Fibroblast of lung (primary cell): ENCODE measurements around the gene UGT2B17. TPM values are rescaled to one million over a fixed set of nuclear protein-coding genes. Genes with fewer than 3 reads are reported as not detected.
"Not testable (repeated sequence)": the region's sequence is repeated elsewhere in the genome, so short reads cannot be mapped to it uniquely, and the experiment has no call there.

ENCODE experiments used
- DNase-seq, 2 donors: peaks; one replicate each; pipeline versions ENCODE4 v3.0.0 to v3.0.0-alpha.2; 2010; ENCODE audit warnings: low read depth in 2 of 2
- H2AFZ ChIP-seq: 2 replicates; pipeline ENCODE4 v1.5.1; 2012; ENCODE audit warnings: low read length, control low read depth, inconsistent platforms
- H3K27ac ChIP-seq: 2 replicates; pipeline ENCODE4 v1.5.1; 2011; ENCODE audit warnings: low read length, control low read depth; ENCODE audit not compliant: insufficient read depth
- H3K27me3 ChIP-seq: 2 replicates; pipeline ENCODE4 v1.5.1; 2011; ENCODE audit warnings: mild to moderate bottlenecking, low read length; ENCODE audit not compliant: control insufficient read depth, insufficient read depth
- H3K36me3 ChIP-seq: 2 replicates; pipeline ENCODE4 v1.5.1; 2011; ENCODE audit warnings: low read length; ENCODE audit not compliant: control insufficient read depth, insufficient read depth
- H3K4me1 ChIP-seq: 2 replicates; pipeline ENCODE4 v1.5.1; 2011; ENCODE audit warnings: low read length; ENCODE audit not compliant: control insufficient read depth, insufficient read depth; ENCODE audit errors: extremely low read depth
- H3K4me2 ChIP-seq: 2 replicates; pipeline ENCODE4 v1.5.1; 2011; ENCODE audit warnings: low read length, control low read depth; ENCODE audit not compliant: insufficient read depth; ENCODE audit errors: extremely low read depth
- H3K4me3 ChIP-seq, 4 experiments: fragments of 200-600 bp in 1 of 4; sonication (generic) in 1 of 4; replicated peaks in 1 of 4; 2 replicates each; pipeline ENCODE4 v1.5.1; 2011 to 2016; ENCODE audit warnings: low read length in 4 of 4, low read depth in 3 of 4, mild to moderate bottlenecking in 3 of 4, control low read depth in 2 of 4, inconsistent platforms in 1 of 4, mixed read lengths in 1 of 4; ENCODE audit not compliant: insufficient read depth in 1 of 4; ENCODE audit errors: control extremely low read depth in 1 of 4
- H3K79me2 ChIP-seq: 2 replicates; pipeline ENCODE4 v1.5.1; 2012; ENCODE audit warnings: mild to moderate bottlenecking, low read length, inconsistent platforms; ENCODE audit not compliant: control insufficient read depth, insufficient read depth
- H3K9ac ChIP-seq: 2 replicates; pipeline ENCODE4 v1.5.1; 2011; ENCODE audit warnings: mild to moderate bottlenecking, low read length, control low read depth; ENCODE audit not compliant: insufficient read depth
- H3K9me3 ChIP-seq: 2 replicates; pipeline ENCODE4 v1.5.1; 2012; ENCODE audit warnings: low read depth, low read length; ENCODE audit not compliant: control insufficient read depth, insufficient read depth
- H4K20me1 ChIP-seq: 2 replicates; pipeline ENCODE4 v1.5.1; 2011; ENCODE audit warnings: low read length; ENCODE audit not compliant: control insufficient read depth, insufficient read depth; ENCODE audit errors: extremely low read depth
- EZH2 ChIP-seq: IDR thresholded peaks from 2 replicates; pipeline ENCODE4 v1.5.1; 2012; ENCODE audit warnings: low read length, control low read depth, mild to moderate bottlenecking; ENCODE audit errors: missing control alignments
- polyA minus RNA-seq: library from RNA; depleted of rRNA, polyadenylated mRNA; stranded (reverse); fragments of >200 nt; gene quantifications from 2 replicates; pipeline ENCODE4 v1.2.3, GENCODE V29; 2011; ENCODE audit warnings: low replicate concordance
- polyA plus RNA-seq, 2 donors: library from polyadenylated mRNA; depleted of rRNA in 1 of 2; stranded (reverse) in 1 of 2; unstranded in 1 of 2; fragments of >200 nt; gene quantifications; 2 replicates each; pipeline ENCODE4 v1.2.1, GENCODE V29; 2011 to 2012; ENCODE audit warnings: missing spikeins in 1 of 2
- total RNA-seq: library from RNA; depleted of rRNA; stranded (reverse); fragments of >200 nt; gene quantifications from 2 replicates; pipeline ENCODE4 v1.2.1, GENCODE V29; 2014
- TF ChIP-seq, protein P1 (sequence below), 2 donors: IDR thresholded peaks in 1 of 2; conservative IDR thresholded peaks in 1 of 2; 1 replicate in 1 of 2; 2 replicates in 1 of 2; pipeline ENCODE4 v1.5.1; 2011 to 2012; ENCODE audit warnings: low read length in 2 of 2, control low read depth in 1 of 2, inconsistent platforms in 1 of 2, low read depth in 1 of 2, mild to moderate bottlenecking in 1 of 2

The UGT2B17 gene
- not detected in 2 replicates for total RNA-seq
- polyA plus RNA-seq: not detected in 2 replicates
- not detected in 2 replicates for polyA plus RNA-seq (2012)
- polyA minus RNA-seq: not detected in 2 replicates

DNA sequence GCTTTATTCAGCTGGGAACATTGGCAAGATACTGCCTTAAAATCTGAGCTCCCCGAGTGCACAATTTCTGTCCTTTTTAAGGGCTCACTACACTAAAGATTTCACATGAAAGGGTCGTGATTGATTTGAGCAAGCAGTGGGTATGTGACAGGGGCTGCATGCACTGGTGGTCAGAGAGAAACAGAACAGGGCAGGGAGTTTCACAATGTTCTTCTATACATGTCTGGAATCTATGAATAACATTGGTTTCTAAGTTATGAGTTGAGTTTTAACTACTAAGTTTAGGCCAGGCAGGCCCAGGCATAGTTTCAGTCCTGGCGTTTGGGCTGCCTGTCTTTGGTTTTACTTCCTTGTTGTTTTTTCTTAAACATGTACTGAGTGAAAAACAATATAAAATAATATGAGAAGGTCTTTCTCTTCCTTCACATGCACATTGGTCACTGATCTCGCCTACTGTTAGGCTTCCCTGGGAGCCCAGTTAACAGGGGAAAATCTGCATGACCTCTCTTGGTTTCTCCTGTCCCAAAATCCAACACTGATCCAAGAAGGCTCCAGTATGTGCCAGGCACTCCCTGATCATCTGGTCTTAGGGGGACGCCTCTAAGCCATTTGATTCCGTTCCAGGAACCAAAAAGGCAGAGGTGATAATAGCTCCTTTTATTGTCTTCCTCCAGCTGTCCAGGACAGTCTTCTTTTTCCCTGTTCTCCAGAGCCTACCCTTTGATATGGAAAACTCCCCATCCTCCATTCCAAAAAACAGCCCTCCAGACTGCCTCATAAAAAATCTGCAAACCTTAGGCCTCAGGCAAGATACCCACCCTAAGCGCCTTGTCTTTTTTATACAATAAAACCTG, at the start of gene UGT2B17:
TSS of gene UGT2B17 (minus strand) at position 51 of the 854 bp plus-strand sequence. CDS start 7,838 bp downstream, outside the sequence.
- no peak for DNase-seq
- no peak within 1 kb of the TSS for H3K4me3 ChIP-seq
- no peak for TF ChIP-seq EZH2
- TF ChIP-seq, protein P1, sequence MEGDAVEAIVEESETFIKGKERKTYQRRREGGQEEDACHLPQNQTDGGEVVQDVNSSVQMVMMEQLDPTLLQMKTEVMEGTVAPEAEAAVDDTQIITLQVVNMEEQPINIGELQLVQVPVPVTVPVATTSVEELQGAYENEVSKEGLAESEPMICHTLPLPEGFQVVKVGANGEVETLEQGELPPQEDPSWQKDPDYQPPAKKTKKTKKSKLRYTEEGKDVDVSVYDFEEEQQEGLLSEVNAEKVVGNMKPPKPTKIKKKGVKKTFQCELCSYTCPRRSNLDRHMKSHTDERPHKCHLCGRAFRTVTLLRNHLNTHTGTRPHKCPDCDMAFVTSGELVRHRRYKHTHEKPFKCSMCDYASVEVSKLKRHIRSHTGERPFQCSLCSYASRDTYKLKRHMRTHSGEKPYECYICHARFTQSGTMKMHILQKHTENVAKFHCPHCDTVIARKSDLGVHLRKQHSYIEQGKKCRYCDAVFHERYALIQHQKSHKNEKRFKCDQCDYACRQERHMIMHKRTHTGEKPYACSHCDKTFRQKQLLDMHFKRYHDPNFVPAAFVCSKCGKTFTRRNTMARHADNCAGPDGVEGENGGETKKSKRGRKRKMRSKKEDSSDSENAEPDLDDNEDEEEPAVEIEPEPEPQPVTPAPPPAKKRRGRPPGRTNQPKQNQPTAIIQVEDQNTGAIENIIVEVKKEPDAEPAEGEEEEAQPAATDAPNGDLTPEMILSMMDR (conservative IDR thresholded peaks at IDR 0.05 in 1 of 2, IDR thresholded peaks at IDR 0.05 in 1 of 2; ENCODE audit: low read depth in 1 of 2, low read length in 2 of 2): no peak

DNA sequence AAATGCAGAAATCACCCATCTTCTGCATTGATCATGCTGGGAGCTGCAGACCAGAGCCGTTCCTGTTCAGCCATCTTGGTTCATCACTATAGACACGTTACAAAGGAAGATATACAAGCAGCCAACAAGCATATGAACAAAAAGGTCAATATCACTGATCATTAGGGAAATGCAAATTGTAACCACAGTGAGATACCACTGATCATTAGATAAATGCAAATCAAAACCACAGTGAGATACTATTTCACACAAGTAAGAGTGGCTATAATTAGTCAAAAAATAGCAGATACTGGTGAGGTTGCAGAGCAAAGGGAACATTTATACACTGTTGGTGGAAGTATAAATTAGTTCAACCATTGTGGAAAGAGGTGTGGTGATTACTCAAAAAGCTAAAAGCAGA, 46.6 kb upstream of the UGT2B17 start:
- H3K9ac ChIP-seq, H3K27me3 ChIP-seq, DNase-seq, H3K79me2 ChIP-seq, H3K9me3 ChIP-seq, H3K4me3 ChIP-seq, H4K20me1 ChIP-seq, H3K36me3 ChIP-seq, H3K4me1 ChIP-seq, H3K4me2 ChIP-seq, H3K27ac ChIP-seq, H2AFZ ChIP-seq: not testable (repeated sequence)

More for the DNA sequence above, at the start of gene UGT2B17:
- Histone ChIP-seq H3K27me3 (no peaks in the 10 kb centered on the region), H2AFZ (no peak within 1 kb of the TSS), H4K20me1 (no peaks in the 10 kb centered on the region), H3K9ac (no peak within 1 kb of the TSS), H3K4me2 (no peak within 1 kb of the TSS), H3K79me2 (no peaks in the 10 kb centered on the region), H3K36me3 (no peaks in the 10 kb centered on the region), H3K9me3 (no peaks in the 10 kb centered on the region), H3K27ac (no peak within 1 kb of the TSS), H3K4me1 (no peaks in the 10 kb centered on the region)

GRCh38 chr4:68617003-68617698, 41.0 kb upstream of the UGT2B17 start:
- Histone ChIP-seq H3K9ac (no peak overlapping the region), H3K79me2 (no peaks in the 10 kb centered on the region), H3K27me3 (no peaks in the 10 kb centered on the region), H3K36me3 (no peaks in the 10 kb centered on the region), H4K20me1 (no peaks in the 10 kb centered on the region), H3K4me2 (no peak overlapping the region), H2AFZ (no peak overlapping the region), H3K4me1 (no peaks in the 10 kb centered on the region), H3K4me3 (no peak overlapping the region), H3K9me3 (no peaks in the 10 kb centered on the region), H3K27ac (no peak overlapping the region)
- no peak for DNase-seq
- TF ChIP-seq EZH2: no peak
- TF ChIP-seq, protein P1 (conservative IDR thresholded peaks at IDR 0.05 in 1 of 2, IDR thresholded peaks at IDR 0.05 in 1 of 2; ENCODE audit: low read depth in 1 of 2, low read length in 2 of 2): no peak
